ENCODE data around the gene HGF.
"Not testable (repeated sequence)": the region's sequence is repeated elsewhere in the genome, so short reads cannot be mapped to it uniquely, and the experiment has no call there.

The HGF gene

GRCh38 chr7:81769891-81770727, at the start of gene HGF:
Gene HGF (minus strand): TSS chr7:81770047. CDS start chr7:81769971, 76 bp downstream.
- DNase-seq (ENCODE audit: low read depth) = no peak

- no peak for DNase-seq (ENCODE audit: low read depth)
Observed at GRCh38 chr7:81816312-81816711, 46.5 kb upstream of the HGF start.

GRCh38 chr7:81812866-81813476, 43.1 kb upstream of the HGF start:
- DNase-seq (ENCODE audit: low read depth) = not testable (repeated sequence)

- no peak for DNase-seq (ENCODE audit: low read depth)
Observed at GRCh38 chr7:81811956-81812865, 42.4 kb upstream of the HGF start.

GRCh38 chr7:81810476-81811155, 40.8 kb upstream of the HGF start:
- no peak for DNase-seq (ENCODE audit: low read depth)

GRCh38 chr7:81808310-81808709, 38.5 kb upstream of the HGF start:
- not testable (repeated sequence) for DNase-seq (ENCODE audit: low read depth)

- DNase-seq (ENCODE audit: low read depth) = no peak
Observed at GRCh38 chr7:81803267-81803666, 33.4 kb upstream of the HGF start.

- DNase-seq (ENCODE audit: low read depth) = no peak
Observed at GRCh38 chr7:81802251-81802650, 32.4 kb upstream of the HGF start.

GRCh38 chr7:81801532-81801931, 31.7 kb upstream of the HGF start:
- no peak for DNase-seq (ENCODE audit: low read depth)

- no peak for DNase-seq (ENCODE audit: low read depth)
Observed at GRCh38 chr7:81791568-81792518, 22.0 kb upstream of the HGF start.

GRCh38 chr7:81790686-81791085, 20.8 kb upstream of the HGF start:
- DNase-seq (ENCODE audit: low read depth) = no peak

- DNase-seq (ENCODE audit: low read depth) = no peak
Observed at GRCh38 chr7:81790120-81790500, 20.3 kb upstream of the HGF start.

GRCh38 chr7:81789406-81790119, 19.7 kb upstream of the HGF start:
- DNase-seq (ENCODE audit: low read depth) = no peak

GRCh38 chr7:81788246-81788645, 18.4 kb upstream of the HGF start:
- DNase-seq (ENCODE audit: low read depth) = no peak

GRCh38 chr7:81783818-81784217, 14.0 kb upstream of the HGF start:
- DNase-seq (ENCODE audit: low read depth) = no peak

- no peak for DNase-seq (ENCODE audit: low read depth)
Observed at GRCh38 chr7:81780914-81781693, 11.3 kb upstream of the HGF start.

GRCh38 chr7:81779706-81780105, 9.9 kb upstream of the HGF start:
- DNase-seq (ENCODE audit: low read depth) = no peak

GRCh38 chr7:81777697-81778096, 7.8 kb upstream of the HGF start:
- DNase-seq (ENCODE audit: low read depth) = no peak

GRCh38 chr7:81776948-81777630, 7.2 kb upstream of the HGF start:
- DNase-seq (ENCODE audit: low read depth) = no peak

Measured in stimulated activated CD8-positive, alpha-beta memory T cell treated with anti-CD3 and anti-CD28 coated beads, Interleukin-12 subunit alpha, Interleukin-12 subunit beta, amount 100 ng/mL, for 4 hours (primary cell).